Measurements from ENCODE around the gene NPAS3. TPM values are rescaled to one million over a fixed set of nuclear protein-coding genes. Genes with fewer than 3 reads are reported as not detected.

The NPAS3 gene
- total RNA-seq, 1 donor from 2014 or later, result 0.70 TPM

DNA sequence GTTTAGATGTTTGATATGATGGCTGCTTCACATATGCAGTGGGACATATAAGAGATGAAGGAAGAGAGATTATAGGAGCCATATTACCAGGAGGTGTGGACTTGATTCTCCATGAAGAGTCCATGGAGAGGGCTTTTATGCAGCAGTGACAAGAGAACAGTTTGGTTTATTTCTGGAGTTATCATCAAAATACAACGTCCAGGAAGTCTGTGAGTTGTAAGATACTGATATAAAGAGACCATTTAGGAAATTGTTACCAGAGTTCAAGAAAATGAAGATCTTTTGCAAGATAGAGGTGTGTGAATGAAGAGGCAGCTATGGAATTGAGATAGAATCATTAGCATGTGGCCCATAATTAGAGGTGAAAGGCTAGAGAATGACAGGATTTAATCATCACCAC lies 431.7 kb downstream of the NPAS3 start:
- no peak for DNase-seq (ENCODE audit: low read depth)

DNA sequence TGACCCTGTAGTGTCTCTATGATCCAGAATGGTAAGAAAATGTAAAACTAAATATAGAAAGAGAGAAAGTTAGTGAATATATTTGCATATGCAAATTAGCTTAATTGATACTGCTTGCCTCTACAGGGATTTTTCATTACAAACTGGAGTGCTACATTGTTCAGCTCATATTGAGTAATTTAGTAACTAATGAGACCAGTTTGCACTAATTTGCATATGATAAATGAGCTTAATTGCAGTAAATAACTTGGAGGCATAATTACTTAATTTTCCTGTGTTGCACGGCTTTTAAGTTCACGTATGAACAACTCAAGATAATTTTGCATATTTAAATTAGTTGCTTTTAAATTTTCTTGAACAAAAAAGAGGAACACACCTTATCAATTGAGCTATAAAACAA lies 436.5 kb downstream of the NPAS3 start:
- no peak for DNase-seq (ENCODE audit: low read depth)

DNA sequence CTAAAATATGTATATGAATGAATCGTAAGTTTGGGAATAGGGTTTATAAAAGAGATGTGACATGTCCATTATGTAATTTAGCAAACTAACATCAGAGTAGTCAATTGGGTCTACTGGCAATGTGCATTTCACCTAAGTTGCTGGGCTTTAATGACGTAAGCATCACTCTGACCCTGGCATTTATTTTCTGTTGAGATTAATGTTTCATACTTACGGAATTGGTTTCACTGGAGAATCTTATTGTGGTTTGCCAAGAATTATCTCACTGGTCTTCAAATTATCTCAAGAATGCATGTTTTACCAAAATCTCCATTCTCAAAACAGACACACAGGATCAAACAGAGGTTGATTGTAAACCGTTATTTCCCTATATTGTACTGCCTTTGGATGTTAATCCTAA lies 437.1 kb downstream of the NPAS3 start:
- DNase-seq (ENCODE audit: low read depth), result no peak

GRCh38 chr14:33376510-33376909 lies 437.8 kb downstream of the NPAS3 start:
- no peak for DNase-seq (ENCODE audit: low read depth)

DNA sequence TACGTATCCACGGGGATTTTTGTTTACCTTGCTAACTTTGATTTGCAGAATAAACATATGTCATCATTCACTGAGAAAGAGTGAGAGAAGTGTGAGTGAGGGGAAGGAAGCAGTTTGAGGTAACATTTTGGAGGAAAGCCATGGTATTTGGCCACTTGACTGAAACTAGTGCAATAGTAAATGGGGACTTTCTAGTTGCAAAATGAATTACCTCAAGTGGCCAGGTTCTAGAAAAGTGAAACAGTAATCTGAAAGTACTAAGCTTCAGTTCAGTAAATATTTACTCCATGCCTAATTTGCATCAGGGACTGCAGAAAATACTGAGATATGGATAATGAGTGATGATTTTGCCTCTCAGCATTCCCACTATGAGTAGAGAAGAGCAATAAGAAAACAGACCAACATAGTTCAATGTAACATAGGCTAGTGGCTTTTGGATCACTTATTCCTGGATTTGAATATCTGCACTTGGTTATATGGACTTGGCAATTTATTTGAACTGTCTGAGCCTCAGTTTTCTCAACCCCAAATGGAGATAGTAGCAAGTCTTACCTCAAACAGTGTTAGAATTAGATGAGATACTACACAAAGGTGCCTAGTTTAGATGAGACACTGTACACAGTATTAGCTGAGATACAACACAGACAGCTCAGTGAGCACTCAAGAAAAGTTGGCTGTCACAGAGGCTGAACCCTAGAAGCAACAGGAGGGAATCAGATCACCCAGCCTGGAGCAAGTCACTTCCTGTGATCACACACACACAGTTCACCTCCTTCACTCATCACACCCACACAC lies 439.1 kb downstream of the NPAS3 start:
- DNase-seq (ENCODE audit: low read depth), result no peak

DNA sequence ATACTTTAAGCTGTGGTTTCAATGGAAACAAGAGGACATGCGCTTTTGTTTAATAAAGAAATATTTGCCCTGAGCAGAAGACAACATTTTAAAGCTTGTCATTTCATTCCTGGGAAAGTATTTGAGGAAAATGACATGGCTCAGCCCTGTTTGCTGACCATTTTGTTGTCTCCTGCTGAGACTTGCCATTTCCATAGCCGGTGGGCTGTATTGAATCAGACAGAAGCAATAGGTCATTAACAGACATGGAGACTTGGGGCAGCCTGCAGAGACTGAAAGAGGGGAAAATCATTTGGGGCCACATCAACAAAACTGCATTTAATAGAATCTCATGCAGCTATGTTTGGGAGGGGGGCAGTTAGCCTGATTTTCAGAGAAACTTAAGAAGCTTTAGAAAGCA lies 443.0 kb downstream of the NPAS3 start:
- DNase-seq (ENCODE audit: low read depth), result no peak

GRCh38 chr14:33386140-33386539 lies 447.5 kb downstream of the NPAS3 start:
- DNase-seq (ENCODE audit: low read depth), result no peak

- DNase-seq (ENCODE audit: low read depth), result no peak
Observed at GRCh38 chr14:33386781-33387180, 448.1 kb downstream of the NPAS3 start.

GRCh38 chr14:33390335-33390734 lies 451.7 kb downstream of the NPAS3 start:
- DNase-seq (ENCODE audit: low read depth), result no peak

- no peak for DNase-seq (ENCODE audit: low read depth)
Observed at GRCh38 chr14:33393231-33393894, 454.7 kb downstream of the NPAS3 start.

DNA sequence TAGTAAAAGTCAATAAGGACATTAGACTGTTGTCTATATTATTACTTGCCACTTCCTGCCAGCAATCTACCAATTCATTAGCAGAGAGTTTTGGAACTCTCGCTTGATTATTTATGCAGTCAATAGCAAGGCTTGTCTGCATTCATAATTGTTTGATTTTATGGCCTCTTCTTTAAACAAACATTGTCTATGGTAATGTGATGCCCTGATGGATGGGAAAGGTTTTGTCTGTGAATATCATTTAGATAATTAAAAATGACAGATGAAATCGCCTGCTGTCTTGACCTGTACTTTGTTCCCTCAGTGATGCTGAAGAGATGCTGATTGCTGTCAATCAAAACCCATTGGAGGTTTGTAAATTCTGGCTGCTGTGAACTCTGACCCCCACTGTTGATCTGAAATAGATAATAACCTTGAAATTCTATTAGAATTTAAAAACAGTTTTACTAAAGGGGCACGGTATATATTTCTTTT lies 455.3 kb downstream of the NPAS3 start:
- DNase-seq (ENCODE audit: low read depth), result no peak

- DNase-seq (ENCODE audit: low read depth), result no peak
Observed at GRCh38 chr14:33401311-33401710, 462.6 kb downstream of the NPAS3 start.

- no peak for DNase-seq (ENCODE audit: low read depth)
Observed at GRCh38 chr14:33402604-33403003, 463.9 kb downstream of the NPAS3 start.

GRCh38 chr14:33404054-33404453 lies 465.4 kb downstream of the NPAS3 start:
- peak; percentile 82 for DNase-seq (ENCODE audit: low read depth)

GRCh38 chr14:33404964-33405574 lies 466.4 kb downstream of the NPAS3 start:
- DNase-seq (ENCODE audit: low read depth), result no peak

DNA sequence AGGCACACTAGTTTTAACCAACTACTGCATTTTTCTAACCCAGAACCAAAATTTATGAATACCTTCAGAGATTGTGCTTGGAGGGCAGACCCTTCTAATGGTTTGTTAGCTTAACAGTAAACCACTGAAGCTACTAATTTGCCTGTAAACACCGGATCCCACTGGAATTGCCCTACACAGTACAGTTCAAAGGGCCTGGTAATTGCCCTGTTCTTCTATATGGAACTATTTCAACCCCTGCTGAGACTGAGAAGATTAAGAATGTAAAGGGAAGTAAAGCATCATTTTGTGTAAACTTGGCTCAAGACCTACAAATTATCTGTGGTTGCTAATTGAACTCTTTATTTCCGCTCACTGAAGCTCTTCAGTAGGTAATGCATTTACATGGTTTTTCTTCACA lies 468.1 kb downstream of the NPAS3 start:
- DNase-seq (ENCODE audit: low read depth), result no peak

GRCh38 chr14:33408291-33408690 lies 469.6 kb downstream of the NPAS3 start:
- peak; percentile 9 for DNase-seq (ENCODE audit: low read depth)

GRCh38 chr14:33412450-33412849 lies 473.8 kb downstream of the NPAS3 start:
- DNase-seq (ENCODE audit: low read depth), result no peak

DNA sequence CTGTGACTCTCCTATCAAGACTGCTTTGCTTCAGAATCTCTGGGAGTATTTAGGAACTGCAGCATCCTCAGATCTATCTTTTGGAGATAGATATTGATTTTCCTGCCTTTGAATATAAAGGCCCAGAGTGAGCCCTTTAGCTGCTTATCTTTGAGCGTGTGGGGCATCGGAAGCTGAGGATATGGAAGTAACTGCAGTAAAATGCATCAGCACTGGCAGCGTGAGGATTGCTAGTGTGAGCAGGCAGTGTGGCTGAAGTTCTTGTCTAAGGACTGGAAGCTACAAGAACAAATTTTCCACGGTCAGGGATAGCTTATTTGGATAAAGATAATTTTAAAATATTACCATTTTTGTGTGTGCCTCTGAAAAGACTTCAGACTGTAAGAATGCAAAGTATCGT lies 474.7 kb downstream of the NPAS3 start:
- DNase-seq (ENCODE audit: low read depth), result no peak

DNA sequence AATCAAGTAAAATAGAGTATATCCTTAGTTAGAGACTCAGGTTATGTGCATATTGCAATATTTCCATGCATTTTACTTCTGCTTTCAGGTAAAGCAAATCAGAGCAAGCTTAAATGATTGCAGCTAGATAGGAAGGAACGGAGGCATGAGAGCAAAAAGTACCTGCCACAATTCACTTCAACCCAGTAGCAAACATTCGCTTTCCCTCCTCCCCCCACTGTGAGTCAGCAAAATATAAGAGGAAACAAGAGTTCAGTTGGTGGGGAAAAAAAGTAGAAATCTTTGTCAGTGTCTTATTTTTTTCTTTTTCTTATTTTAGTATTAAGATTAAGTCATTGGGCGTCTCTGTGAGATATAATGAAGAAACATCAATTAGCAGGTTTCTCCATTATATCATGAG lies 475.4 kb downstream of the NPAS3 start:
- DNase-seq (ENCODE audit: low read depth), result peak; percentile 19

- DNase-seq (ENCODE audit: low read depth), result no peak
Observed at GRCh38 chr14:33420051-33420627, 481.5 kb downstream of the NPAS3 start.

GRCh38 chr14:33430414-33431035 lies 491.8 kb downstream of the NPAS3 start:
- no peak for DNase-seq (ENCODE audit: low read depth)
